HL-60 (cell line): ENCODE measurements around the gene AVPI1.

Experiments
- GABPA ChIP-seq: IDR thresholded peaks from 2 replicates; pipeline ENCODE4 v1.6.1; 2012; ENCODE audit warnings: low read depth
- TF ChIP-seq, protein P1 (sequence below): IDR thresholded peaks from one replicate; pipeline ENCODE4 v1.5.1; 2011; ENCODE audit warnings: low read length, control low read depth, inconsistent platforms; ENCODE audit not compliant: insufficient read depth

DNA sequence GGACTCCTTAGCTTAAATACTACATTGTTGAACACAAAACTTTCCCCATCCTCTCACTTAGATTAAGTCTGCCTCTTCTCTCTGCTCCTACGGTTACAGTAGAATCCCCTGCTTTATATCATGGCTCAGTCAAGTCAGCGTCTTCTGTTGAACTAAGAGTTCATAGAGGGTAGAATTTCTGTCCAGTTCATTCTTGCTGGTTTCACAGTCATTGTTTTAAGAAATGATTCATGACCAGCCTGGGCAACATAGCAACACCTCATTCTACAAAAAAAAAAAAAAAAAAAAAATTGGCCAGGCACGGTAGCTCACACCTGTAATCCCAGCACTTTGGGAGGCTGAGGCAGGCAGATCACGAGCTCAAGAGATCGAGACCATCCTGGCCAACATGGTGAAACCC is 46.2 kb upstream of the AVPI1 start:
- TF ChIP-seq, protein P1, sequence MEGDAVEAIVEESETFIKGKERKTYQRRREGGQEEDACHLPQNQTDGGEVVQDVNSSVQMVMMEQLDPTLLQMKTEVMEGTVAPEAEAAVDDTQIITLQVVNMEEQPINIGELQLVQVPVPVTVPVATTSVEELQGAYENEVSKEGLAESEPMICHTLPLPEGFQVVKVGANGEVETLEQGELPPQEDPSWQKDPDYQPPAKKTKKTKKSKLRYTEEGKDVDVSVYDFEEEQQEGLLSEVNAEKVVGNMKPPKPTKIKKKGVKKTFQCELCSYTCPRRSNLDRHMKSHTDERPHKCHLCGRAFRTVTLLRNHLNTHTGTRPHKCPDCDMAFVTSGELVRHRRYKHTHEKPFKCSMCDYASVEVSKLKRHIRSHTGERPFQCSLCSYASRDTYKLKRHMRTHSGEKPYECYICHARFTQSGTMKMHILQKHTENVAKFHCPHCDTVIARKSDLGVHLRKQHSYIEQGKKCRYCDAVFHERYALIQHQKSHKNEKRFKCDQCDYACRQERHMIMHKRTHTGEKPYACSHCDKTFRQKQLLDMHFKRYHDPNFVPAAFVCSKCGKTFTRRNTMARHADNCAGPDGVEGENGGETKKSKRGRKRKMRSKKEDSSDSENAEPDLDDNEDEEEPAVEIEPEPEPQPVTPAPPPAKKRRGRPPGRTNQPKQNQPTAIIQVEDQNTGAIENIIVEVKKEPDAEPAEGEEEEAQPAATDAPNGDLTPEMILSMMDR, result no peak
- no peak for TF ChIP-seq GABPA
